Measurements from ENCODE around the gene DMD.
"Not testable (repeated sequence)": the region's sequence is repeated elsewhere in the genome, so short reads cannot be mapped to it uniquely, and the experiment has no call there.

The DMD gene

GRCh38 chrX:32087663-32088062, 1123.7 kb downstream of the DMD start:
- in situ Hi-C loops (cut with MboI; ENCODE audit: low sequenced_read_pairs): no loop called here

GRCh38 chrX:32084757-32085156, 1126.6 kb downstream of the DMD start:
- in situ Hi-C loops (cut with MboI; ENCODE audit: low sequenced_read_pairs): no loop called here

- in situ Hi-C loops (cut with MboI; ENCODE audit: low sequenced_read_pairs): no loop called here
Measured at GRCh38 chrX:32048285-32048684, 1163.1 kb downstream of the DMD start.

GRCh38 chrX:32045149-32045548, 1166.2 kb downstream of the DMD start:
- in situ Hi-C loops (cut with MboI; ENCODE audit: low sequenced_read_pairs): no loop called here

GRCh38 chrX:32041181-32041580, 1170.2 kb downstream of the DMD start:
- in situ Hi-C loops (cut with MboI; ENCODE audit: low sequenced_read_pairs): no loop called here

- in situ Hi-C loops (cut with MboI; ENCODE audit: low sequenced_read_pairs): no loop called here
Measured at GRCh38 chrX:32026772-32027171, 1184.6 kb downstream of the DMD start.

GRCh38 chrX:32024072-32024471, 1187.3 kb downstream of the DMD start:
- in situ Hi-C loops (cut with MboI; ENCODE audit: low sequenced_read_pairs): no loop called here

- in situ Hi-C loops (cut with MboI; ENCODE audit: low sequenced_read_pairs): no loop called here
Measured at GRCh38 chrX:32016195-32016594, 1195.2 kb downstream of the DMD start.

- in situ Hi-C loops (cut with MboI; ENCODE audit: low sequenced_read_pairs): no loop called here
Measured at GRCh38 chrX:32010948-32011347, 1200.4 kb downstream of the DMD start.

- in situ Hi-C loops (cut with MboI; ENCODE audit: low sequenced_read_pairs): no loop called here
Measured at GRCh38 chrX:32010212-32010611, 1201.1 kb downstream of the DMD start.

GRCh38 chrX:31993637-31994036, 1217.7 kb downstream of the DMD start:
- in situ Hi-C loops (cut with MboI; ENCODE audit: low sequenced_read_pairs): no loop called here

- in situ Hi-C loops (cut with MboI; ENCODE audit: low sequenced_read_pairs): no loop called here
Measured at GRCh38 chrX:31988975-31989374, 1222.4 kb downstream of the DMD start.

GRCh38 chrX:31981546-31982062, 1229.7 kb downstream of the DMD start:
- in situ Hi-C loops (cut with MboI; ENCODE audit: low sequenced_read_pairs): no loop called here

GRCh38 chrX:31969714-31970113, 1241.6 kb downstream of the DMD start:
- in situ Hi-C loops (cut with MboI; ENCODE audit: low sequenced_read_pairs): no loop called here

GRCh38 chrX:31962256-31962655, 1249.1 kb downstream of the DMD start:
- in situ Hi-C loops (cut with MboI; ENCODE audit: low sequenced_read_pairs): no loop called here

GRCh38 chrX:31934842-31935370, 1276.4 kb downstream of the DMD start:
- in situ Hi-C loops (cut with MboI; ENCODE audit: low sequenced_read_pairs): no loop called here

- in situ Hi-C loops (cut with MboI; ENCODE audit: low sequenced_read_pairs): no loop called here
Measured at GRCh38 chrX:31934015-31934414, 1277.3 kb downstream of the DMD start.

- in situ Hi-C loops (cut with MboI; ENCODE audit: low sequenced_read_pairs): no loop called here
Measured at GRCh38 chrX:31932769-31933168, 1278.6 kb downstream of the DMD start.

- in situ Hi-C loops (cut with MboI; ENCODE audit: low sequenced_read_pairs): not testable (repeated sequence)
Measured at GRCh38 chrX:31932320-31932719, 1279.0 kb downstream of the DMD start.

- in situ Hi-C loops (cut with MboI; ENCODE audit: low sequenced_read_pairs): no loop called here
Measured at GRCh38 chrX:31931225-31931624, 1280.1 kb downstream of the DMD start.

GRCh38 chrX:31929366-31929765, 1282.0 kb downstream of the DMD start:
- in situ Hi-C loops (cut with MboI; ENCODE audit: low sequenced_read_pairs): no loop called here

- in situ Hi-C loops (cut with MboI; ENCODE audit: low sequenced_read_pairs): no loop called here
Measured at GRCh38 chrX:31921236-31921635, 1290.1 kb downstream of the DMD start.

- in situ Hi-C loops (cut with MboI; ENCODE audit: low sequenced_read_pairs): no loop called here
Measured at GRCh38 chrX:31909850-31910572, 1301.3 kb downstream of the DMD start.

All from hTERT RPE-1 (cell line).